ENCODE results near the gene NDUFS1. TPM values are rescaled to one million over a fixed set of nuclear protein-coding genes. Genes with fewer than 3 reads are reported as not detected.
"Not testable (repeated sequence)": the region's sequence is repeated elsewhere in the genome, so short reads cannot be mapped to it uniquely, and the experiment has no call there.

Gene NDUFS1
- polyA plus RNA-seq, 1 of the 3 experiments (the other 2 are of a cell fraction) = 54.8 TPM

- TF ChIP-seq RAD21 (IDR thresholded peaks at IDR 0.05; ENCODE audit: low read length) = no peak
- TF ChIP-seq MEF2A (IDR thresholded peaks at IDR 0.05; ENCODE audit: borderline replicate concordance, low read depth) = no peak
- TF ChIP-seq IRF3 (IDR thresholded peaks at IDR 0.05; ENCODE audit: low read depth, low read length) = no peak
- TF ChIP-seq CHD2 (IDR thresholded peaks at IDR 0.05; ENCODE audit: low read length, partially characterized antibody) = no peak
- no peak for TF ChIP-seq EZH2phosphoT487 (IDR thresholded peaks at IDR 0.05; ENCODE audit: borderline replicate concordance, low read depth)
- no peak for TF ChIP-seq RXRA (IDR thresholded peaks at IDR 0.05; ENCODE audit: borderline replicate concordance, low read depth)
- TF ChIP-seq YY1 (IDR thresholded peaks at IDR 0.05; ENCODE audit: low read depth) = no peak
- no peak for TF ChIP-seq SMC3 (IDR thresholded peaks at IDR 0.05; ENCODE audit: low read depth, low read length)
- TF ChIP-seq NFIC (IDR thresholded peaks at IDR 0.05; ENCODE audit: borderline replicate concordance) = no peak
- TF ChIP-seq, protein P1, sequence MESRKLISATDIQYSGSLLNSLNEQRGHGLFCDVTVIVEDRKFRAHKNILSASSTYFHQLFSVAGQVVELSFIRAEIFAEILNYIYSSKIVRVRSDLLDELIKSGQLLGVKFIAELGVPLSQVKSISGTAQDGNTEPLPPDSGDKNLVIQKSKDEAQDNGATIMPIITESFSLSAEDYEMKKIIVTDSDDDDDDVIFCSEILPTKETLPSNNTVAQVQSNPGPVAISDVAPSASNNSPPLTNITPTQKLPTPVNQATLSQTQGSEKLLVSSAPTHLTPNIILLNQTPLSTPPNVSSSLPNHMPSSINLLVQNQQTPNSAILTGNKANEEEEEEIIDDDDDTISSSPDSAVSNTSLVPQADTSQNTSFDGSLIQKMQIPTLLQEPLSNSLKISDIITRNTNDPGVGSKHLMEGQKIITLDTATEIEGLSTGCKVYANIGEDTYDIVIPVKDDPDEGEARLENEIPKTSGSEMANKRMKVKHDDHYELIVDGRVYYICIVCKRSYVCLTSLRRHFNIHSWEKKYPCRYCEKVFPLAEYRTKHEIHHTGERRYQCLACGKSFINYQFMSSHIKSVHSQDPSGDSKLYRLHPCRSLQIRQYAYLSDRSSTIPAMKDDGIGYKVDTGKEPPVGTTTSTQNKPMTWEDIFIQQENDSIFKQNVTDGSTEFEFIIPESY (IDR thresholded peaks at IDR 0.05; ENCODE audit: borderline replicate concordance, low read depth) = no peak
- no peak for TF ChIP-seq CTCF (IDR thresholded peaks at IDR 0.05)
- no peak for TF ChIP-seq GATA2 (CRISPR knock-in tag; IDR thresholded peaks at IDR 0.05)
Observed at GRCh38 chr2:206163251-206163880, 4.1 kb upstream of the NDUFS1 start (continued).

DNA sequence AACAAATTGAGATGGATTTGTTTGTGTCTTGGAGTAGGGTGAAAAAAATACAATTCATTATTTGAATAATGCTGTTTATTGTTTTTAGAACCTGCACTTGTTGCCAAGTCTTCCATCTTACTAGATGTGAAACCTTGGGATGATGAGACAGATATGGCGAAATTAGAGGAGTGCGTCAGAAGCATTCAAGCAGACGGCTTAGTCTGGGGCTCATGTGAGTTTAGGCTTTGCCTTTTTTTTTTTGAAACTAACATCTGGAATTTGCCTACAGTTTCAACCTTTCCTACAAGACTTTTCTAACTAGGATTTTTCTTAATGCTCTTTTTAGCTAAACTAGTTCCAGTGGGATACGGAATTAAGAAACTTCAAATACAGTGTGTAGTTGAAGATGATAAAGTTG, 3.2 kb upstream of the NDUFS1 start:
- H3K9ac ChIP-seq; DNase-seq; H2AFZ ChIP-seq (ENCODE audit: low read depth); CTCF ChIA-PET; H3K4me3 ChIP-seq (ENCODE audit: low read depth in 2 of 2, low read length in 1 of 2); H3K9me3 ChIP-seq; H3K9me2 ChIP-seq; POLR2A ChIA-PET; H3K4me2 ChIP-seq; H3K27ac ChIP-seq (ENCODE audit: low read depth in 2 of 2, low read length in 1 of 2); H3F3A ChIP-seq (replicated peaks; ENCODE audit: insufficient read depth); H4K20me1 ChIP-seq (ENCODE audit: insufficient read depth); H3K27me3 ChIP-seq (ENCODE audit: insufficient read depth): not testable (repeated sequence)
- Histone ChIP-seq H3K36me3 (replicated peaks in 1 of 2; ENCODE audit: control insufficient read depth in 1 of 2, insufficient read depth in 2 of 2, low read length in 1 of 2) (peaks cover 21 to 42% of the 10 kb centered on the region in 2 experiments), H3K79me2 (ENCODE audit: insufficient read depth) (peaks cover 57% of the 10 kb centered on the region), H3K4me1 (ENCODE audit: control insufficient read depth in 1 of 2, insufficient read depth in 2 of 2, low read depth in 1 of 2, low read length in 1 of 2) (peaks cover 3 to 12% of the 10 kb centered on the region in 2 experiments; a peak in 3 of 4 replicates)
- 92% methylated on average over 4 of the region's 4 CpGs for whole genome bisulfite sequencing (ENCODE audit: low lambda C conversion rate)

Measured in SK-N-SH (cell line).